Activated CD4-positive, alpha-beta T cell treated with anti-CD3 and anti-CD28 coated beads, Interleukin-2, Interleukin-4, amounts not matched to agents 100 ng/mL and 50 ng/mL, durations not matched to agents 16 hours and 8 hours (primary cell): ENCODE results near the gene KRCC1.
"Not testable (repeated sequence)": the region's sequence is repeated elsewhere in the genome, so short reads cannot be mapped to it uniquely, and the experiment has no call there.

Experiments
- DNase-seq: peaks from one replicate; pipeline ENCODE4 v3.0.0-alpha.2; 2020; ENCODE audit warnings: low spot score

Gene KRCC1

DNA sequence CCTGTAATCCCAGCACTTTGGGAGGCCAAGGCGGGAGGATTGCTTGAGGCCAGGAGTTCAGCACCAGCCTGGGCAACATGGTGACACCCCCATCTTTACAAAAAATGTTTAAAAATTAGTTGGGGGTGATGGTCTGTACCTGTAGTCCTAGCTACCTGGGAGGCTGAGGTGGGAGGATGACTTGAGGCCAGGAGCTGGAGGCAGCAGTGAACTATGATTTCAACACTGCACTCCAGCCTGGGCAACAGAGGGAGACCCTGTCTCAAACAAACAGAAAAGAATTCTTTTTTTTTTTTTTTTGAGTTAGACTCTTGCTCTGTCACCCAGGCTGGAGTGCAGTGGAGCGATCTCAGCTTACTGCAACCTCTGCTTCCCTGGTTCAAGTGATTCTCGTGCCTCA, 55.1 kb downstream of the KRCC1 start:
- not testable (repeated sequence) for DNase-seq

DNA sequence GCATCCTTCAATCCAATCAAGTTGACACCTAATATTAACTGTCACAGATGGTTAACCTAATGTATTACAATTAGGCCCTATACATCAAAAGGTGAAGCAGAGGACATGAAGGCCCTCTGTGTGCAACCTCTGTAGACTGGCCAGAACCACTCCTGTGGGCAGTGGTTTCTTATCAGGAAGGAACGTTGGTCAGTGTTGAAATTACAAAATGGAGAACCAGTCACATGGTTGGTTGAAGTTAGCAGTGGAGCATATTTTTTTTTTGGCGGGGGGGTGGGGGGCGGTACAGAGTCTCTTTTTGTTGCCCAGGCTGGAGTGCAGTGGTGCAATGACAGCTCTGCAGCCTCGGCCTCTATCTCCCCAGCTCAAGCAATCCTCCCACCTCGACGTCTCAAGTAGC, 59.0 kb downstream of the KRCC1 start:
- DNase-seq, result no peak

DNA sequence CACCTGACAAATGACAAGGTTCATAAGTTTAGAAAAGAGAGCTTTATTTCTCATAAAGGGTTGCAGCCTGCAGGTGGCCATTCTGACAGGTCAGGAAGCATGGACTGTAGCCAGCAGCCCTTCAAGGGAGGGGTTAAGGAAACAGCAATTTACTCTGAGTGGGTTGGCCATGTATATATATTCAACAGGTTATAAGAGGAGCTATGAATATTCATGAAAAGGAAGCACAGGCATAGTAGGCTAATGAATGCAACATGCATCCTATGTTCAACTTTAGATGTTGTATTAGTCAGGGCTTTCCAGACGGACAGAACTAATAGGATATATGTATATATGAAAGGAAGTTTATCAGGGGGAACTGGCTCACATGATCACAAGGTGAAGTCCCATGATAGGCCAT, 59.8 kb downstream of the KRCC1 start:
- no peak for DNase-seq

DNA sequence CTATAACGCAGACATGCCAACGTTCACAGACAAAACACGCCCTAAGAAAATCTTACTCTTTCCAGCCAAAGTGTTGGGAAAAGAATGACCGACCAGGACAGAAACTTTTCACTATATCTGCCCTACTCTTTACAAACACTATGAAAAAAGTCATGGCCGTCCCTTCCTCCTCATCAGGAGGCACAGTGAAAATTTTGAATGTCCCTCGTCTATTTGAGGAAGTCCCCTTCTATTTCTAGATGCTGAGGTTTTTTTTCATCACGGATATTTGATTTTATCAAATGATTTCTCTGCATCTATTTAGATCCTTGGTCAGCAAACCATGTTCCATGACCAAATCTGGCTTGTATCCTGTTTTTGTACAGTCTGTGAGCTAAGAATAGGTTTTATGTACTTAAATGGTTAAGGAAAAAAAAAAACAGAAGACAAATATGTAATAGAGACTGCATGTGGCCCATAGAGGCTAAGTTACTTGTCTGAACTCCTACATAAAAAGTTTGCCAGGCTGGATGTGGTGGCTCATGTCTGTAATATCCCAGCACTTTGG, 61.2 kb downstream of the KRCC1 start:
- DNase-seq, result not testable (repeated sequence)

DNA sequence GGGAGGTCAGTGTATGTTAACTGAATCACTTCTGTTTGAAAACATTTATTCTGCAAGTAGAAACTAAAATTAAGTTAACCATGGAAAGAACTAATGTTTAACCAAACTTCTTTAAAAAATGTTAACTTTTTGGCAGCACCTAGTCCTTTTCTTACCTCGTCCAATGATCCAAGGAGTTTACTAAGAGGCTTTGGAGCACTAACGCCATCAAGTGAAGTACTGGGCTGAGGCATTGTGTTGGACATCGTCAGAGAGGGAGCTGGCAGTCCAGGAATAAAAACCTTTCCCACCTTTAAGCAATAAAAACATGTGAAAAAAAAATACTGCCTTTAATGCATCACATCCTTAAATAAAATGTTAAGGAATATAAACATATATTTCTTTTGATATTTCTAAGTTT, 63.0 kb downstream of the KRCC1 start:
- DNase-seq, result not testable (repeated sequence)

DNA sequence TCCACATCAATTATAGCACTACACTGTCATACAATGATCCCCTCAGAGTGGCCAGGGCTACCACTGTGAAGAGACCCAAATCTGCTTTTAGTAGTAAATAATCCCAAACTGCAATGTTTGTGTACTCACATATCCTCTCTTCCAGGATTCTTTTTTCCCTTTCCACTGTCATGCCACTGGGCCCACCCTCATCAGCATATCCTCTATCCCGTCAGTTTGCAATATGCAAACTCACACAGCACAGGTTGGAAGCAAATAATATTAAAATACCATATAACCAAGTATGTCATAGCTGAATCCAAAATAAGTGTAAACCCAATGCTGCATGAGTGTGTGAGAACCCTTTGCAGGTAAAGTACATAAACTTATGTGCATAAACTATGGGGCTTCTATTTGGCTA, 68.1 kb downstream of the KRCC1 start:
- not testable (repeated sequence) for DNase-seq

DNA sequence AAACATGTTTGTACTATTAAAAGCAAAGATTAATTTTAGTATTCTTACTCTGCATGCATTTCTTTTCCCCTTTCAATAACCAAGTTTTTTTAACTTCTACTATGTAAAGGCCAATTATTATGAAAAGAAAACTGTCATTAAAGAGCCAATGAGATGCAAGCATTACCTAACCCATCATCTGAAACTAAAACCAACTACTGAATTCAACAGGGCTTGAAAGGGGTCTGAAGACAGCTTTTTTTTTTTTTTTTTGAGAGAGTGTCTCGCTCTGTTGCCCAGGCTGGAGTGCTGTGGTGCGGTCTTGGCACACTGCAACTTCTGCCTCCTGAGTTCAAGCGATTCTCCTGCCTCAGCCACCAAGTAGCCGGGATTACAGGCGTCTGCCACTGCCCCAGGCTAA, 69.7 kb downstream of the KRCC1 start:
- not testable (repeated sequence) for DNase-seq

DNA sequence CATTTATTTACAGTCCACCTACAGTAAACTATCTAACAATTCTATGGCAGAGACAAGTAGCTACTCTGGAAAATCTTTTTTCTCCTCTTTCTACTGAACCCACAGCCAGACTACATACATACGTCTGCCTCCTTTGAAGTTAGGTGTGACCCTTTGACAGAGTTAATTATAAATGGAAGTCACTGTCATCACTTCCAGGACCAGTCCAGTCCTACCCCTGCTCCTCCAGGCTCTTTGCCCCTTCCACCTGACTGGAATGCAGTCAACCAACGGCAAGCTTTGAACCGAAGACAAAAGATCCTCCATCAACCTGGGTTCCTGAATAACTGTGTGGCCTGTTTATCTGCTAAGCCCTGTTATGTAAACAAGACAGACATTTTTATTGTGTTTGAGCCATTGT, 74.4 kb downstream of the KRCC1 start:
- not testable (repeated sequence) for DNase-seq
